ENCODE results near the gene SMU1.
"Not testable (repeated sequence)": the region's sequence is repeated elsewhere in the genome, so short reads cannot be mapped to it uniquely, and the experiment has no call there.

The SMU1 gene

DNA sequence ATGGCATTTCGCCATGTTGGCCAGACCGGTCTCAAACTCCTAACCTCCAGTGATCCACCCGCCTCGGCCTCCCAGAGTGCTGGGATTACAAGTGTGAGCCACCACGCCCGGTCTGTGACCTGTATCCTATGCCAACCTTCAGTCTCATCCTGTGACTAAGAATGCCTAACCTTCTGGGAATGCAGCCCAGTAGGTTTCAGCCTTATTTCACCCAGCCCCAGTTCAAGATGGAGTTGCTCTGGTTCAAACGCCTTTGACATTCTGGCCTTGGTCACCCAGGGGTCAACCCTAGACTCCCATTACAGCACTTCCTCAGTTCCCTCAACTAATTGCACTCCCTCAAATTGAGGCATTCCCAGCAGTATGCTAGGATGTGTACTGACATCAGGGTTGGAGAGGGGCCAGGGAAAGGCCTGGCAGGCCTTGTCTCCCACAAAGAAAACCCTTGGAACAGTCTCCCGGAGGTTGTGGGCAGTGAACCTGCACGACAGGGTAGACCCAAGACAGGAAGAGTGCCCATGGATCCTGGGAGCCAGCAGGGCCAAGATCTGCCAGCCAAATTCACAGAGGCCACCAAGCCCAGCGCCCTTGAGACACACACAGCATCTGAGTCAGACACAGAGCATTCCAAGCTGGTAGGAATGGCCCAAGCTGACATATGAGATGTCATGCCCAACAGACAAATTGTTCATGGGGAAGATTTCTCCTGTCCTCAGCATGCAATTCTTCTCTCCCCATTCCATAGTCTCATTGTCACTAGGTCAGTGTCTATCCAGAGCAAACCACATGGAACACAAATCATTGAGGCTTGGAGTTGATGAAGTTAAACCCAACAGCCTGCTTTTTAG, 24.9 kb upstream of the SMU1 start:
- TF ChIP-seq, protein P1, sequence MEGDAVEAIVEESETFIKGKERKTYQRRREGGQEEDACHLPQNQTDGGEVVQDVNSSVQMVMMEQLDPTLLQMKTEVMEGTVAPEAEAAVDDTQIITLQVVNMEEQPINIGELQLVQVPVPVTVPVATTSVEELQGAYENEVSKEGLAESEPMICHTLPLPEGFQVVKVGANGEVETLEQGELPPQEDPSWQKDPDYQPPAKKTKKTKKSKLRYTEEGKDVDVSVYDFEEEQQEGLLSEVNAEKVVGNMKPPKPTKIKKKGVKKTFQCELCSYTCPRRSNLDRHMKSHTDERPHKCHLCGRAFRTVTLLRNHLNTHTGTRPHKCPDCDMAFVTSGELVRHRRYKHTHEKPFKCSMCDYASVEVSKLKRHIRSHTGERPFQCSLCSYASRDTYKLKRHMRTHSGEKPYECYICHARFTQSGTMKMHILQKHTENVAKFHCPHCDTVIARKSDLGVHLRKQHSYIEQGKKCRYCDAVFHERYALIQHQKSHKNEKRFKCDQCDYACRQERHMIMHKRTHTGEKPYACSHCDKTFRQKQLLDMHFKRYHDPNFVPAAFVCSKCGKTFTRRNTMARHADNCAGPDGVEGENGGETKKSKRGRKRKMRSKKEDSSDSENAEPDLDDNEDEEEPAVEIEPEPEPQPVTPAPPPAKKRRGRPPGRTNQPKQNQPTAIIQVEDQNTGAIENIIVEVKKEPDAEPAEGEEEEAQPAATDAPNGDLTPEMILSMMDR (IDR thresholded peaks at IDR 0.05; ENCODE audit: low read length, missing control alignments) = no peak
- no peak overlapping the region for H3K4me3 ChIP-seq (replicated peaks; ENCODE audit: low read depth, low read length)
- peak; percentile 50 for DNase-seq (ENCODE audit: low read depth)

- TF ChIP-seq, protein P1 (IDR thresholded peaks at IDR 0.05; ENCODE audit: low read length, missing control alignments) = no peak
- no peak overlapping the region for H3K4me3 ChIP-seq (replicated peaks; ENCODE audit: low read depth, low read length)
- DNase-seq (ENCODE audit: low read depth) = no peak
These were observed 23.3 kb upstream of the SMU1 start for GRCh38 chr9:33099754-33100153.

DNA sequence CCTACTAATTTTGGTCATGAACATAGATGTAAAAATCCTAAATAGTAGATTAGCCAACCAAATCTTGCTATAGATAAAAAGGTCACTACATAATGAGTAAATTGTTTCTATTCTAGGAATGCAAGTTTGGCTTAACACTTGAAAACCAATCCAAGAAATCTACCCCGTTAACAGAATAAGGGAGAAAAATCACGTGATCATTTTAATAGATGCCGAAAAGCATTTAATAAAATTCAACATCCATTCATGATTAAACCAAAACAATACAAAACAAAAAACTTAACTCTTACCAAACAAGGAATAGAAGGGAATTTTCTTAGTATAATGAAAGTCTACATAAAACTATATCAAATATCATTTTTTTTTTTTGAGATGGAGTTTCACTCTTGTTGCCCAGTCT, 20.7 kb upstream of the SMU1 start:
- DNase-seq (ENCODE audit: low read depth) = no peak
- no peak overlapping the region for H3K4me3 ChIP-seq (replicated peaks; ENCODE audit: low read depth, low read length)
- TF ChIP-seq, protein P1 (IDR thresholded peaks at IDR 0.05; ENCODE audit: low read length, missing control alignments) = no peak

- no peak overlapping the region for H3K4me3 ChIP-seq (replicated peaks; ENCODE audit: low read depth, low read length)
- DNase-seq (ENCODE audit: low read depth) = no peak
- TF ChIP-seq, protein P1 (IDR thresholded peaks at IDR 0.05; ENCODE audit: low read length, missing control alignments) = no peak
These were observed 16.2 kb upstream of the SMU1 start for GRCh38 chr9:33092634-33093033.

GRCh38 chr9:33085672-33086071, 9.2 kb upstream of the SMU1 start:
- DNase-seq (ENCODE audit: low read depth); H3K4me3 ChIP-seq (replicated peaks; ENCODE audit: low read depth, low read length): not testable (repeated sequence)

- TF ChIP-seq, protein P1 (IDR thresholded peaks at IDR 0.05; ENCODE audit: low read length, missing control alignments) = no peak
- no peak for DNase-seq (ENCODE audit: low read depth)
- no peak overlapping the region for H3K4me3 ChIP-seq (replicated peaks; ENCODE audit: low read depth, low read length)
These were observed 6.3 kb upstream of the SMU1 start for GRCh38 chr9:33082538-33083326.

- TF ChIP-seq, protein P1 (IDR thresholded peaks at IDR 0.05; ENCODE audit: low read length, missing control alignments) = no peak
- H3K4me3 ChIP-seq (replicated peaks; ENCODE audit: low read depth, low read length) = no peak overlapping the region
- no peak for DNase-seq (ENCODE audit: low read depth)
These were observed 5.7 kb upstream of the SMU1 start for GRCh38 chr9:33082128-33082527.

Measured in fibroblast of pulmonary artery (primary cell).